Common myeloid progenitor, CD34-positive (primary cell): ENCODE measurements around the gene GPR33.

ENCODE experiments used
- CTCF ChIA-PET: fragments of 350-600 bp; sonication (Branson Sonifier 250); formaldehyde crosslinking; loops from one replicate; lab custom pipeline; 2021; ENCODE audit warnings: antibody characterized with exemption; lab: Charles Lee
- POLR2A ChIA-PET: fragments of 350-600 bp; sonication (Branson Sonifier 250); formaldehyde crosslinking; loops from one replicate; lab custom pipeline; 2021; ENCODE audit warnings: antibody characterized with exemption; lab: Charles Lee
- DNase-seq, 3 donors: peaks; one replicate each; pipeline versions ENCODE4 v3.0.0 to v3.0.0-alpha.2; 2013
- H3K27ac ChIP-seq, 2 experiments: 1 replicate in 1 of 2; 2 replicates in 1 of 2; pipeline ENCODE4 v1.7.0; 2013; ENCODE audit warnings: inconsistent platforms in 2 of 2, low read length in 2 of 2, mild to moderate bottlenecking in 2 of 2, low read depth in 1 of 2, moderate library complexity in 1 of 2; ENCODE audit not compliant: severe bottlenecking in 2 of 2, insufficient read depth in 1 of 2, poor library complexity in 1 of 2
- H3K27me3 ChIP-seq, 5 experiments: replicated peaks in 2 of 5; 1 replicate in 3 of 5; 2 replicates in 2 of 5; pipeline versions ENCODE4 v1.6.1 to v1.7.0; 2013; ENCODE audit warnings: low read length in 4 of 5, mild to moderate bottlenecking in 2 of 5, moderate library complexity in 2 of 5, inconsistent platforms in 1 of 5; ENCODE audit not compliant: insufficient read depth in 5 of 5, control insufficient read depth in 4 of 5
- H3K36me3 ChIP-seq, 4 experiments: 1 replicate in 2 of 4; 2 replicates in 2 of 4; pipeline versions ENCODE4 v1.6.1 to v1.7.0; 2013; ENCODE audit warnings: low read length in 3 of 4, control low read depth in 1 of 4, mild to moderate bottlenecking in 1 of 4; ENCODE audit not compliant: control insufficient read depth in 4 of 4, insufficient read depth in 4 of 4
- H3K4me1 ChIP-seq, 4 experiments: 1 replicate in 3 of 4; 2 replicates in 1 of 4; pipeline versions ENCODE4 v1.6.1 to v1.7.1; 2013; ENCODE audit warnings: low read length in 3 of 4, mild to moderate bottlenecking in 3 of 4, control low read depth in 1 of 4, inconsistent platforms in 1 of 4, moderate library complexity in 1 of 4; ENCODE audit not compliant: control insufficient read depth in 4 of 4, insufficient read depth in 4 of 4; ENCODE audit errors: control extremely low read depth in 1 of 4
- H3K4me3 ChIP-seq, 7 experiments: 1 replicate in 4 of 7; 2 replicates in 3 of 7; pipeline versions ENCODE4 v1.5.1 to v1.7.0; 2013; ENCODE audit warnings: mild to moderate bottlenecking in 7 of 7, low read length in 6 of 7, moderate library complexity in 6 of 7, inconsistent platforms in 2 of 7, low read depth in 2 of 7, control low read depth in 1 of 7; ENCODE audit not compliant: insufficient read depth in 4 of 7, control insufficient read depth in 1 of 7; ENCODE audit errors: extremely low read depth in 1 of 7
- H3K9me3 ChIP-seq, 5 experiments: 1 replicate in 4 of 5; 2 replicates in 1 of 5; pipeline versions ENCODE4 v1.6.1 to v1.7.1; 2013; ENCODE audit warnings: low read length in 4 of 5, mild to moderate bottlenecking in 2 of 5, inconsistent platforms in 1 of 5, low read depth in 1 of 5, moderate library complexity in 1 of 5; ENCODE audit not compliant: control insufficient read depth in 4 of 5, insufficient read depth in 2 of 5; ENCODE audit errors: control extremely low read depth in 1 of 5
- WGBS: methylation state at CpG from one replicate; pipeline ENCODE4 v1.1.5; 2013; ENCODE audit not compliant: insufficient coverage; 5-methylcytosine and 5-hydroxymethylcytosine counted together

Gene GPR33

DNA sequence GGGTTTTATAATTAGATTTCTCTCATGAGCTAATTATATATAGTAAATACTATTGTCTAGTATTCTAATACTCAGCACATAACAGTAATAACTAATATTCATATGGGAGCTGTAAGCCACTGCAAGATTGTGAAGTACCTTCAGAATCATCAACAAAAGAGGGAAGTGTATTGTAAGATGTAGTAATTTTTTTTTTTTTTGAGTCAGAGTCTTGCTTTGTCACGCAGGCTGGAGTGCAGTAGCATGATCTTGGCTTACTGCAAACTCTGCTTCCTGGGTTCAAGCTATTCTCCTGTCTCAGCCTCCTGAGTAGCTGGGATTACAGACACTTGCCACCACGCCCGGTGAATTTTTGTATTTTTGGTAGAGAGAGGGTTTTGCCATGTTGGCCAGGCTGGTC is 3.1 kb downstream of the GPR33 start:
- no peak overlapping the region for H3K4me3 ChIP-seq
- no peaks in the 10 kb centered on the region for H3K36me3 ChIP-seq
- POLR2A ChIA-PET = interaction anchor here (0.6 kb wide), 1 partner anchor 734 kb away, joined by 5 read pairs; no protein-coding TSS in a partner anchor
- DNase-seq = peak in 2 of 3 donors; percentile 30 to 33
- CTCF ChIA-PET = interaction anchor here (0.6 kb wide), 1 partner anchor 13 kb away, joined by 3 read pairs; no protein-coding TSS in a partner anchor
- 33% methylated on average over 1 of the region's 3 CpGs for WGBS
- no peaks in the 10 kb centered on the region for H3K4me1 ChIP-seq
- H3K27me3 ChIP-seq = peaks cover 0 to 7% (median 0%) of the 10 kb centered on the region in 5 experiments
- no peak overlapping the region for H3K27ac ChIP-seq
- no peaks in the 10 kb centered on the region for H3K9me3 ChIP-seq

DNA sequence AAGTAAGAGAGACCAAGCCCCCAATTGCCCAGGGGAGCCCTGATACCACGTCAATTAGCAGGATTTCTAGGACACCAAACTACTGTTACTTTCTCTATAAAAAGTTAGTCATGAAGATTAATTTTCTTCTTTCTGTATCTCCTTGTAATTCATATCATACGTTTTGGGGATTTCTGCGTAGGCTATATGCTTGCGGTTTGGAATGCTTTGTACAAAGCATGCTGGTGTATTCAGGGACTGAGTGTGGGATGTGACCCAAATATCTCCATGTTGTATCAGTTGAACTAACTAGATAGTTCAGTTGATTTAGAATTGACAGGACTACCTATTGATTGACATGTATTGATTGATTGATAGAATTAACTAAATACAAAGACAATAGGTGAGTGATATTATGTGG is 7.7 kb downstream of the GPR33 start:
- H3K36me3 ChIP-seq = no peaks in the 10 kb centered on the region
- H3K4me1 ChIP-seq = no peaks in the 10 kb centered on the region
- no peak overlapping the region for H3K4me3 ChIP-seq
- no peaks in the 10 kb centered on the region for H3K27me3 ChIP-seq
- ChIA-PET CTCF (interaction anchor here (0.9 kb wide), 1 partner anchor 27 kb away, joined by 3 read pairs; no protein-coding TSS in a partner anchor), POLR2A (no interaction called here)
- H3K9me3 ChIP-seq = no peaks in the 10 kb centered on the region
- DNase-seq = no peak
- H3K27ac ChIP-seq = no peak overlapping the region
- 100% methylated on average over 2 of the region's 4 CpGs for WGBS

- H3K36me3 ChIP-seq = no peaks in the 10 kb centered on the region
- DNase-seq = no peak
- 90% methylated on average over 2 of the region's 3 CpGs for WGBS
- H3K9me3 ChIP-seq = no peaks in the 10 kb centered on the region
- H3K4me3 ChIP-seq = no peak overlapping the region
- H3K4me1 ChIP-seq = no peaks in the 10 kb centered on the region
- H3K27me3 ChIP-seq = no peaks in the 10 kb centered on the region
- no peak overlapping the region for H3K27ac ChIP-seq
- ChIA-PET POLR2A (no interaction called here), CTCF (no interaction called here)
Observed at GRCh38 chr14:31479027-31479426, 8.8 kb downstream of the GPR33 start.

DNA sequence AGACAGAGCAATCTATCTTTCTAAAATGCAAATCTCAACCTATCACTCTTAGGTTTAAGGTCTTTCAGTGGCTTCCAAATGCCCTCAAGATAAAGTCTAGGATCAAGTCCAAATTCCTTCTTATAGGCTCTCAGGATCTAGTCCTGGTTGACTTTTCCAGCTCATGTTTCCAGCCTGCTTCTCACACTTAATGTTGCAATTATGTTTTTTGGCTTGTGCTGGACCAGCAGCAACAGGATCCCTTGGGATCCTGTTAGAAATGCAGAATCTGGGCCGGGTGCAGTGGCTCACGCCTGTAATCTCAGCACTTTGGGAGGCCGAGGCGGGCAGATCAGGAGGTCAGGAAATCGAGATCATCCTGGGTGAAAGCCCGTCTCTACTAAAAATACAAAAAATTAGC is 10.6 kb downstream of the GPR33 start:
- POLR2A ChIA-PET = no interaction called here
- Histone ChIP-seq H3K27me3 (no peaks in the 10 kb centered on the region), H3K27ac (no peak overlapping the region), H3K4me3 (no peak overlapping the region), H3K9me3 (no peaks in the 10 kb centered on the region), H3K36me3 (no peaks in the 10 kb centered on the region), H3K4me1 (no peaks in the 10 kb centered on the region)
- CTCF ChIA-PET = no interaction called here
- 95% methylated on average over 6 of the region's 6 CpGs for WGBS
- DNase-seq = no peak

- 91% methylated on average over 2 of the region's 4 CpGs for WGBS
- CTCF ChIA-PET = interaction anchor here (0.6 kb wide), 1 partner anchor 216 kb away, joined by 3 read pairs; no protein-coding TSS in a partner anchor
- no peak overlapping the region for H3K4me3 ChIP-seq
Observed at GRCh38 chr14:31476131-31476866, 11.5 kb downstream of the GPR33 start.

DNA sequence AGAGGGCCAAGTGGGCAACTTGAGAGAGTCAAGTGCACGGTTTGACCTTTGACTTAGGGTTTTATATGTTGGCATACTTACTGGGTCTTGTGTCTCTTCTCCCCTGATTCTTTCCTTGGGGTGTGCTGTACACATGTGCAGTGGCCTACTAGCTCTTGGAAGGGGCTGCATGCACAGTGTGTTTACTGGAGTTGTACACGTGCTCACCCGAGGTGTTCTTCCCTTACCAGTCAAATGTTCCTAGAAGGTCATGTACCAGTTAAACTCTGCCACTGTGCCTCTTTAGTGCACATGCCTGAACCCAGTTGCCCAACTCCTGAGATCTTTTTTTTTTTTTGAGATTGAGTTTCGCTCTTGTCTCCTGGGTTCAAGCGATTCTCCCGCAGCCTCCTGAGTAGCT is 21.3 kb downstream of the GPR33 start:
- no peaks in the 10 kb centered on the region for H3K36me3 ChIP-seq
- H3K9me3 ChIP-seq = peaks cover 0 to 2% (median 0%) of the 10 kb centered on the region in 5 experiments
- ChIA-PET POLR2A (no interaction called here), CTCF (no interaction called here)
- no peaks in the 10 kb centered on the region for H3K27me3 ChIP-seq
- WGBS = 97% methylated on average over 6 of the region's 6 CpGs
- no peaks in the 10 kb centered on the region for H3K4me1 ChIP-seq
- H3K4me3 ChIP-seq = no peak overlapping the region
- no peak for DNase-seq
- no peak overlapping the region for H3K27ac ChIP-seq

More at GRCh38 chr14:31476131-31476866, 11.5 kb downstream of the GPR33 start:
- Histone ChIP-seq H3K9me3 (no peaks in the 10 kb centered on the region), H3K36me3 (no peaks in the 10 kb centered on the region), H3K27me3 (no peaks in the 10 kb centered on the region), H3K27ac (no peak overlapping the region), H3K4me1 (no peaks in the 10 kb centered on the region)
- POLR2A ChIA-PET = no interaction called here
- DNase-seq = no peak

GRCh38 chr14:31465111-31465510 is 22.7 kb downstream of the GPR33 start:
- Histone ChIP-seq H3K27me3 (no peaks in the 10 kb centered on the region), H3K4me1 (no peaks in the 10 kb centered on the region), H3K9me3 (peaks cover 0 to 2% (median 0%) of the 10 kb centered on the region in 5 experiments), H3K36me3 (no peaks in the 10 kb centered on the region), H3K4me3 (no peak overlapping the region), H3K27ac (no peak overlapping the region)
- ChIA-PET POLR2A (no interaction called here), CTCF (no interaction called here)
- DNase-seq = peak in 2 of 3 donors; percentile 18 to 29
